ENCODE data around the gene XYLT1.

XYLT1 gene

DNA sequence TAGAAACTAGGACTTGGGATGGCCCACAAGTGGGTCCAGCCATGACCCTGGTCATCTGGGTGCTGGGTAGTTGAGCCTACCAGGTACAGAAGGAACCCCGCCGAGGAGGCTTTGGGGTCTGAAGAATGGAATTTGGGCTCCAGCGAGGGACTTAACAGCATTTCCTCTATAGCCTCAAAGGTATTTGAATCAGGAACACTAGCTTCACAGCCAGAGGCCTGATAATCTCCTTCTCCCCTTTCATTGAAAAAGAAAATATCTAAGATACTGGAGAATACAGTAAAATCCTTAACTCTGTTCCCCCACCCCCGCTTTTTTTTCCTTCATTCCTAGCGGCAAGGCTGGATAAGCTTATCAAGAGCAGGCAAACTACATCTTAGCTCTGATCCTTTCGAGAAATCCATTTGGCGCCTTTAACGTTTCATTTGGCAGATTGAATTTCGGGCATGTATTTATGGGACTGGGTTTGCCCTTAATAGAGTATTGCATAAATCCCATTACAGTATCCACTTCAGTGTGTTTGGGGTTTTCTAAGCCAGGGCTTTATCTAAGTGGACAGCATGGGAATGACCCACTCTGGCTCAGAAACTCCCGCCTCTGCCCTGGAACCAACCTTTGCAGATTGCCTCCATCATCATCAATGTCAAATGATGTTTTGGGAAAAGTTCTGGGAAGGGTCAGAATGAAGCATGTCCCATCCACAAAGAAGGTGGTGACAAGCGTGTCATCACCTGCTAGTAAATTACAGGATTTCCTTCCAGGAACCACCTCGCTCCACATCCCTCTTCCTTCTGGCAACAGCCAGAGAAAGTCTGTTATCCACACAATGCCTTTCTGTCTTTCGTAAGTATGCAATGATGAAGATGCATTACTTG is 36.9 kb downstream of the XYLT1 start:
- H3K4me3 ChIP-seq (ENCODE audit: low read depth, low read length): no peak overlapping the region
- DNase-seq (ENCODE audit: low read depth): no peak
- TF ChIP-seq, protein P1, sequence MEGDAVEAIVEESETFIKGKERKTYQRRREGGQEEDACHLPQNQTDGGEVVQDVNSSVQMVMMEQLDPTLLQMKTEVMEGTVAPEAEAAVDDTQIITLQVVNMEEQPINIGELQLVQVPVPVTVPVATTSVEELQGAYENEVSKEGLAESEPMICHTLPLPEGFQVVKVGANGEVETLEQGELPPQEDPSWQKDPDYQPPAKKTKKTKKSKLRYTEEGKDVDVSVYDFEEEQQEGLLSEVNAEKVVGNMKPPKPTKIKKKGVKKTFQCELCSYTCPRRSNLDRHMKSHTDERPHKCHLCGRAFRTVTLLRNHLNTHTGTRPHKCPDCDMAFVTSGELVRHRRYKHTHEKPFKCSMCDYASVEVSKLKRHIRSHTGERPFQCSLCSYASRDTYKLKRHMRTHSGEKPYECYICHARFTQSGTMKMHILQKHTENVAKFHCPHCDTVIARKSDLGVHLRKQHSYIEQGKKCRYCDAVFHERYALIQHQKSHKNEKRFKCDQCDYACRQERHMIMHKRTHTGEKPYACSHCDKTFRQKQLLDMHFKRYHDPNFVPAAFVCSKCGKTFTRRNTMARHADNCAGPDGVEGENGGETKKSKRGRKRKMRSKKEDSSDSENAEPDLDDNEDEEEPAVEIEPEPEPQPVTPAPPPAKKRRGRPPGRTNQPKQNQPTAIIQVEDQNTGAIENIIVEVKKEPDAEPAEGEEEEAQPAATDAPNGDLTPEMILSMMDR (conservative IDR thresholded peaks at IDR 0.05; ENCODE audit: low read depth, low read length): no peak

DNA sequence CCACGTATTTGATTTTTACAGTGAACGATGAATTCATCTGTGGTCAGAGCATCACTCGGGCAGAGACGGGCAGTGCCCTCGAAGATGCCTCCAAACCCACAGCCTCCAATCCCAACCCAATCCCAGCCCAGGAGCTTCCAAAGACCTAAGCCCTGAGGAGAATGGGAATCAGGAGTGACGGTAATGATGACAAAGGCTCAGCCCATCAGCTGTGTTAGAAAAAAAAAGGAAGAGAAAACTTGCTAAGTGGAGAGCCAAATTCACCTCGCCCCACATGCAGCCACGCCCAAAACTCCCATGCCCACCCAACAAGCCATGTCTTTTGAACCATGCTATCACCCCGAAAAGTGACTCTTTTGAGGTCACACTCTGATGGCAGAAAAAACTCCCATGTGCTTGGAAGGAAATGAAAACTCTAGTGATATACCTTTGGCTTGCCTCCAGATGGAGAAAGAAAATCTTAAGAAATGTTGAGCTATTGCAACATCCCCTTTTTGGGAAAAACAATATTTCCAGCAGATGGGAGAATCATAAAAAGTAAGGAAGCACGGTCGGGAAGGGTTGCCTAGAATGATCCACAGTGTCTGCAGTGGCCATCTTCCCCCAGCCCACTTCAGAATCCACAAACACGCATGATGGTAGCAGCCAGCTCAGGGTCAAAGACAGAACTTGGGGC is 37.7 kb downstream of the XYLT1 start:
- peak; percentile 2 for DNase-seq (ENCODE audit: low read depth)
- TF ChIP-seq, protein P1 (conservative IDR thresholded peaks at IDR 0.05; ENCODE audit: low read depth, low read length): no peak
- no peak overlapping the region for H3K4me3 ChIP-seq (ENCODE audit: low read depth, low read length)

DNA sequence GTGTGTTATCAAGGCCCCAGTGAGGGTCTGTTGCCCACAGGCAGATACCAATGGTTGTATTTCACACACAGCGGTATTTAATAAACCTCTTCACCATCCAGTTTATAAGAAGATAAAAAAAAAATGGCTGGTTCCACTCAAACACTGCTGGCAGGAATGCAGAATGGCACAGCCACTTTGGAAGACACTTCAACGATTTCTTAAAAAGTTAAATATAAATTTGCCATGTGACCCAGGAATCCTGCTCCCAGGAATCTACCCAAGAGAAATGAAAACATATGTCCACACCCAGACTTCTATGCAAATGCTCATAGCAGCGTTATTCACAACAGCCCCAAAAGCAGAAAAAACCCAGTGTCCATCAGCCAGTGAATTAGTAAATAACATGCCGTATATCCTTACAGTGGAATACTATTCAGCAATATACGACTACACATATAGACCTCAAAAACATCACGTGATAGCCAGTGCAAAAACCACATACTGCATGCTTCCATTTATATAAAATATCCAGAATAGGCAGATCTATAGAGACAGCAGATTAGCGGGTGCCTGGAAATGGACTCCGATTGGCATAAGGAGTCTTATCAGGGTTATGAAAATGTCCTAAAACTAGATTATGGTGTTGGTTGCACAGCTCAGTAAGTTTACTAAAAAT is 38.7 kb downstream of the XYLT1 start:
- no peak for DNase-seq (ENCODE audit: low read depth)
- TF ChIP-seq, protein P1 (conservative IDR thresholded peaks at IDR 0.05; ENCODE audit: low read depth, low read length): peak; percentile 11
- H3K4me3 ChIP-seq (ENCODE audit: low read depth, low read length): no peak overlapping the region

DNA sequence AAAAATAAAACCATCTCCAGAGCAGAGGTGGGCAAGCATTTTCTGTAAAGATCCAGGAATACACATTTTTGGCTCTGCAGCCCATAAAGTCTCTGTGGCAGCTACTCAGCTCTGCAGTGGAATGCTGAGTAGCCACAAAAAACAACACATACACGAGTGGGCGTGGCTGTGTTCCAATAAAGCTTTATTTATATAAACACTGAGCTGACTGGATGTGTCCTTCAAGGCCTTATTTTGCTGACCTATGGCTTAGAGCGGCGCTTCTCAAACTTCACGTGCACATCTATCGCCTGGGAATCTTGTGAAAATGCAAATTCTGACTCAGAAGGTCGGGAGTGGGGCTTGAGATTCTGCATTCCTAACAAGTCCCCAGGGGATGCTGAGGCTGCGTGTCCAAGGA is 39.7 kb downstream of the XYLT1 start:
- H3K4me3 ChIP-seq (ENCODE audit: low read depth, low read length): no peak overlapping the region
- TF ChIP-seq, protein P1 (conservative IDR thresholded peaks at IDR 0.05; ENCODE audit: low read depth, low read length): no peak
- DNase-seq (ENCODE audit: low read depth): no peak

DNA sequence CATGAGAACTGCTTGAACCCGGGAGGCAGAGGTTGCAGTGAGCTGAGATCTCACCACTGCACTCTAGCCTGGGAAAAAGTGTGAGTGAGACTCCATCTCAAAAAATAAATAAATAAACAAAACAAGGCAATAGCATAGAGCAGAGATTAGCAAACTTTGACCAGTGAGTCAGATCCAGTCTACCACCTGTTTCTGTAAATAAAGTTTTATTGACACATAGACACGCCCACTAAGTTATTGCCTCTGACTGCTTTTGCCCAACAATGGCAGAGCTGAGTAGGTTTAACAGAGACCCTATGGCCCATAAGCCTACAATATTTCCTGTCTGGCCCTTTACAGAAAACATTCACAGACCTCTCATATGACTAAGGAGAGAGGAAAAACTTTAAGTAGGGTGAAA is 44.3 kb downstream of the XYLT1 start:
- TF ChIP-seq, protein P1 (conservative IDR thresholded peaks at IDR 0.05; ENCODE audit: low read depth, low read length): no peak
- DNase-seq (ENCODE audit: low read depth): no peak
- no peak overlapping the region for H3K4me3 ChIP-seq (ENCODE audit: low read depth, low read length)

DNA sequence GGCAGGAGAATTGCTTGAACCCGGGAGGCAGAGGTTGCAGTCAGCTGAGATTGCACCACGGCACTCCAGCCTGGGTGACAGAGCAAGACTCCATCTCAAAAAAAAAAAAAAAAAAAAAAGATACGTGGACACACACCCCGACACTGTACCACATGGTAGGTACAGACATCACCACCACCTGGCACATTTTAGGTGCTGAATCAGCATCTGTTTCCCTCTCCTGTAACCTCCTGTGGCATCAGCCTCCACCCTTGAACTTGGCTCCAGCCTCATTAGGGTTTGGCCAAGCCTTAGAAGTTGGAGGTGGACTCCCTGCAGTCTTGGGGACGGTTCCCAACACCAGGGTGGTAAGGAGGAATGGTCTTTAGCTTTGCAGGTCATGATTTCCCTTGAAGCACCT is 46.0 kb downstream of the XYLT1 start:
- DNase-seq (ENCODE audit: low read depth): no peak
- H3K4me3 ChIP-seq (ENCODE audit: low read depth, low read length): no peak overlapping the region
- TF ChIP-seq, protein P1 (conservative IDR thresholded peaks at IDR 0.05; ENCODE audit: low read depth, low read length): no peak
